HCT116 (cell line): Measurements from ENCODE around the gene ACOT12. TPM values are rescaled to one million over a fixed set of nuclear protein-coding genes. Genes with fewer than 3 reads are reported as not detected.

Experiments used
- ATAC-seq: fragments of 200-7000 bp; cut with Tn5 transposase; 2 replicates; pipeline ENCODE4 v1.9.1; 2020; ENCODE audit warnings: mild to moderate bottlenecking, moderate library complexity
- BruUV-seq: library from RNA; stranded (reverse); fragments of 400-500 nt; replicated peaks from 2 replicates; lab custom pipeline; 2021; lab: Mats Ljungman, UMichigan
- CTCF ChIA-PET: fragments of 300-600 bp; sonication (Branson Sonifier 250); formaldehyde crosslinking; loops from one replicate; lab custom pipeline; 2021; ENCODE audit warnings: antibody characterized with exemption; lab: Charles Lee
- POLR2A ChIA-PET: fragments of 300-600, 350-600 bp; sonication (Branson Sonifier 250); formaldehyde crosslinking; loops from one replicate; lab custom pipeline; 2021; ENCODE audit warnings: antibody characterized with exemption; lab: Charles Lee
- RAD21 ChIA-PET, 2 experiments: fragments of 300-600 bp; sonication (Branson Sonifier 250); formaldehyde crosslinking; loops; one replicate each; lab custom pipeline; 2023; ENCODE audit warnings: low total read pairs in 2 of 2; ENCODE audit not compliant: uncharacterized antibody in 2 of 2, unreplicated experiment in 2 of 2, low non-redundant PET in 1 of 2; lab: Charles Lee
- DNase-seq: peaks from one replicate; pipeline ENCODE4 v3.0.0-alpha.2; 2010; ENCODE audit warnings: low read depth, low spot score
- H2AFZ ChIP-seq: fragments of 200-600 bp; shearing (Covaris generic), sonication (generic); 2 replicates; pipeline ENCODE4 v1.6.1; 2017; ENCODE audit warnings: low read depth, mixed run types, mixed read lengths, antibody characterized with exemption, low read length; ENCODE audit not compliant: poor library complexity, severe bottlenecking
- H3K27ac ChIP-seq: 2 replicates; pipeline ENCODE4 v1.5.1; 2012; ENCODE audit warnings: low read depth, low read length
- H3K27me3 ChIP-seq: fragments of 200-600 bp; sonication (generic); 2 replicates; pipeline ENCODE4 v1.6.1; 2016; ENCODE audit warnings: mixed run types, low read length, mixed read lengths; ENCODE audit not compliant: insufficient read depth
- H3K36me3 ChIP-seq, 2 experiments: fragments of 200-500 bp in 1 of 2; fragments of 200-600 bp in 1 of 2; sonication (Bioruptor generic) in 1 of 2; sonication (generic) in 1 of 2; 2 replicates each; pipeline versions ENCODE4 v1.5.1 to v1.6.1; 2014 to 2016; ENCODE audit warnings: low read length in 2 of 2, inconsistent platforms in 1 of 2, mixed read lengths in 1 of 2, mixed run types in 1 of 2; ENCODE audit not compliant: insufficient read depth in 2 of 2, control insufficient read depth in 1 of 2
- H3K4me1 ChIP-seq, 2 experiments: fragments of 200-600 bp in 1 of 2; sonication (generic) in 1 of 2; 2 replicates each; pipeline versions ENCODE4 v1.5.1 to v1.6.1; 2012 to 2017; ENCODE audit warnings: low read length in 2 of 2, inconsistent platforms in 1 of 2, mild to moderate bottlenecking in 1 of 2, mixed read lengths in 1 of 2, mixed run types in 1 of 2, moderate library complexity in 1 of 2; ENCODE audit not compliant: insufficient read depth in 2 of 2, control insufficient read depth in 1 of 2
- H3K4me2 ChIP-seq: fragments of 200-600 bp; sonication (generic); 2 replicates; pipeline ENCODE4 v1.6.1; 2017; ENCODE audit warnings: mixed run types, low read length, mixed read lengths
- H3K4me3 ChIP-seq, 2 experiments: fragments of 200-600 bp in 1 of 2; sonication (generic) in 1 of 2; replicated peaks in 1 of 2; 2 replicates each; pipeline ENCODE4 v1.5.1; 2011 to 2016; ENCODE audit warnings: low read length in 2 of 2, control low read depth in 1 of 2, low read depth in 1 of 2, mild to moderate bottlenecking in 1 of 2, mixed read lengths in 1 of 2, mixed run types in 1 of 2
- H3K79me2 ChIP-seq: fragments of 200-600 bp; sonication (generic); 2 replicates; pipeline ENCODE4 v1.6.1; 2017; ENCODE audit warnings: mild to moderate bottlenecking, mixed run types, low read length, moderate library complexity, mixed read lengths; ENCODE audit not compliant: insufficient read depth
- H3K9ac ChIP-seq: fragments of 200-600 bp; sonication (generic); 2 replicates; pipeline ENCODE4 v1.6.1; 2016; ENCODE audit warnings: low read length, mixed read lengths
- H3K9me2 ChIP-seq: fragments of 200-600 bp; sonication (generic), shearing (Covaris generic); 2 replicates; pipeline ENCODE4 v1.6.1; 2017; ENCODE audit warnings: mixed run types, mild to moderate bottlenecking, moderate library complexity; ENCODE audit not compliant: insufficient read depth
- H3K9me3 ChIP-seq, 2 experiments: fragments of 200-500 bp in 1 of 2; fragments of 200-600 bp in 1 of 2; sonication (Bioruptor generic) in 1 of 2; sonication (generic) in 1 of 2; 2 replicates each; pipeline ENCODE4 v1.6.1; 2014 to 2017; ENCODE audit warnings: low read length in 2 of 2, mixed read lengths in 2 of 2, inconsistent platforms in 1 of 2, low read depth in 1 of 2, mild to moderate bottlenecking in 1 of 2, mixed run types in 1 of 2, moderate library complexity in 1 of 2; ENCODE audit not compliant: control insufficient read depth in 1 of 2, insufficient read depth in 1 of 2
- H4K20me1 ChIP-seq: fragments of 200-600 bp; sonication (generic), shearing (Covaris generic); 2 replicates; pipeline ENCODE4 v1.6.1; 2017; ENCODE audit warnings: mixed run types, mild to moderate bottlenecking, moderate library complexity; ENCODE audit not compliant: insufficient read depth
- ATF3 ChIP-seq: IDR thresholded peaks from 2 replicates; pipeline ENCODE4 v1.6.1; 2012
- CBX3 ChIP-seq: IDR thresholded peaks from 2 replicates; pipeline ENCODE4 v1.6.1; 2012; ENCODE audit warnings: low read depth
- CEBPB ChIP-seq: IDR thresholded peaks from 2 replicates; pipeline ENCODE4 v1.6.1; 2012; ENCODE audit warnings: low read depth
- CTCF ChIP-seq, 3 experiments: fragments of 200-600 bp in 1 of 3; sonication (generic) in 1 of 3; IDR thresholded peaks in 2 of 3; conservative IDR thresholded peaks in 1 of 3; 2 replicates each; pipeline ENCODE4 v1.5.1; 2012 to 2017; ENCODE audit warnings: low read depth in 2 of 3, low read length in 2 of 3, antibody characterized with exemption in 1 of 3, borderline replicate concordance in 1 of 3, control low read depth in 1 of 3, mild to moderate bottlenecking in 1 of 3, mixed read lengths in 1 of 3, mixed run types in 1 of 3, moderate library complexity in 1 of 3; ENCODE audit not compliant: insufficient read depth in 1 of 3
- EGR1 ChIP-seq: IDR thresholded peaks from 2 replicates; pipeline ENCODE4 v1.6.1; 2012; ENCODE audit warnings: low read depth
- ELF1 ChIP-seq: IDR thresholded peaks from 2 replicates; pipeline ENCODE4 v1.6.1; 2012; ENCODE audit warnings: low read depth, borderline replicate concordance
- EZH2 ChIP-seq: fragments of 200-600 bp; sonication (generic); IDR thresholded peaks from 2 replicates; pipeline ENCODE4 v1.6.1; 2017; ENCODE audit warnings: antibody characterized with exemption, mixed run types
- EZH2phosphoT487 ChIP-seq: fragments of 200-600 bp; IDR thresholded peaks from 2 replicates; pipeline ENCODE4 v1.6.1; 2018; ENCODE audit warnings: antibody characterized with exemption, borderline replicate concordance
- MAX ChIP-seq: IDR thresholded peaks from 2 replicates; pipeline ENCODE4 v1.6.1; 2012
- POLR2A ChIP-seq: IDR thresholded peaks from 2 replicates; pipeline ENCODE4 v1.7.0; 2011; ENCODE audit warnings: borderline replicate concordance; ENCODE audit not compliant: insufficient read depth, insufficient read length; ENCODE audit errors: extremely low read depth
- POLR2AphosphoS5 ChIP-seq: IDR thresholded peaks from 2 replicates; pipeline ENCODE4 v1.6.1; 2011; ENCODE audit warnings: mild to moderate bottlenecking, low read depth, low read length, moderate library complexity
- RAD21 ChIP-seq: IDR thresholded peaks from 2 replicates; pipeline ENCODE4 v1.6.1; 2012; ENCODE audit warnings: low read depth, mild to moderate bottlenecking
- REST ChIP-seq: IDR thresholded peaks from 2 replicates; pipeline ENCODE4 v1.6.1; 2012; ENCODE audit warnings: low read depth
- SIN3A ChIP-seq: IDR thresholded peaks from 2 replicates; pipeline ENCODE4 v1.6.1; 2012; ENCODE audit warnings: low read depth
- TCF7L2 ChIP-seq: IDR thresholded peaks from 2 replicates; pipeline ENCODE4 v1.7.0; 2011; ENCODE audit warnings: borderline replicate concordance, inconsistent platforms; ENCODE audit not compliant: insufficient read depth, insufficient read length; ENCODE audit errors: extremely low read depth
- YY1 ChIP-seq: IDR thresholded peaks from 2 replicates; pipeline ENCODE4 v1.6.1; 2011; ENCODE audit warnings: low read length, low read depth, moderate library complexity, mild to moderate bottlenecking; ENCODE audit not compliant: insufficient replicate concordance; ENCODE audit errors: extremely low read depth
- ZFX ChIP-seq: fragments of 450-650 bp; IDR thresholded peaks from 2 replicates; pipeline ENCODE4 v1.6.1; 2017
- intact Hi-C: fragments of 100-400 bp; cut with micrococcal nuclease; formaldehyde crosslinking; loops from 2 replicates; pipeline ENCODE4 v1.10.0; 2022
- total RNA-seq: library from RNA; stranded (reverse); gene quantifications from one replicate; pipeline ENCODE4 v1.2.1, GENCODE V29; 2021; ENCODE audit not compliant: unreplicated experiment

The ACOT12 gene
- total RNA-seq, 1 experiment from 2014 or later: not detected

GRCh38 chr5:81315830-81316229 lies 78.1 kb downstream of the ACOT12 start:
- BruUV-seq: no TSS peak
- no peaks in the 10 kb centered on the region for H3K79me2 ChIP-seq
- H3K9me3 ChIP-seq: no peaks in the 10 kb centered on the region
- ChIA-PET RAD21 (no interaction called here), POLR2A (interaction anchor here (1.0 kb wide), 1 partner anchor 13 kb away, joined by 5 read pairs; no protein-coding TSS in a partner anchor), CTCF (no interaction called here)
- ATAC-seq (no peak), DNase-seq (no peak)
- H3K4me1 ChIP-seq: no peaks in the 10 kb centered on the region
- peaks cover 9 to 18% of the 10 kb centered on the region in 2 experiments; a peak in 3 of 4 replicates for H3K36me3 ChIP-seq
- H3K27me3 ChIP-seq: no peaks in the 10 kb centered on the region
- TF ChIP-seq YY1 (no peak), CTCF (IDR thresholded peaks at IDR 0.05 in 2 of 3, conservative IDR thresholded peaks at IDR 0.05 in 1 of 3; ENCODE audit: borderline replicate concordance in 1 of 3, insufficient read depth in 1 of 3, low read depth in 2 of 3, low read length in 2 of 3) (no peak), EGR1 (no peak), EZH2phosphoT487 (no peak), EZH2 (no peak), SIN3A (no peak), ATF3 (no peak), TCF7L2 (no peak), RAD21 (no peak), ELF1 (no peak), ZFX (no peak), CBX3 (no peak), POLR2AphosphoS5 (no peak), REST (no peak), POLR2A (no peak), MAX (no peak), CEBPB (no peak)
- no peak overlapping the region for H3K9ac ChIP-seq
- intact Hi-C loops: no loop called here
- no peaks in the 10 kb centered on the region for H4K20me1 ChIP-seq
- H2AFZ ChIP-seq: no peak overlapping the region
- no peak overlapping the region for H3K4me3 ChIP-seq
- H3K27ac ChIP-seq: no peak overlapping the region
- no peaks in the 10 kb centered on the region for H3K9me2 ChIP-seq
- H3K4me2 ChIP-seq: no peak overlapping the region
